Endodermal cell (in vitro differentiated cells): ENCODE results near the gene PANK1. TPM values are rescaled to one million over a fixed set of nuclear protein-coding genes. Genes with fewer than 3 reads are reported as not detected.

Experiments
- DNase-seq: peaks from one replicate; pipeline ENCODE4 v3.0.0-alpha.2; 2017
- H3K27ac ChIP-seq: 2 replicates; pipeline ENCODE4 v1.5.1; 2013; ENCODE audit warnings: mild to moderate bottlenecking, low read depth, low read length, moderate library complexity
- H3K27me3 ChIP-seq: 2 replicates; pipeline ENCODE4 v1.6.1; 2013; ENCODE audit warnings: mild to moderate bottlenecking, low read length, moderate library complexity; ENCODE audit not compliant: insufficient read depth, control insufficient read depth, poor library complexity, severe bottlenecking
- H3K36me3 ChIP-seq: 2 replicates; pipeline ENCODE4 v1.7.0; 2013; ENCODE audit warnings: mild to moderate bottlenecking, low read length, moderate library complexity; ENCODE audit not compliant: control insufficient read depth, insufficient read depth
- H3K4me1 ChIP-seq: one replicate; pipeline ENCODE4 v1.7.0; 2013; ENCODE audit warnings: low read length; ENCODE audit not compliant: control insufficient read depth, insufficient read depth
- H3K4me3 ChIP-seq: 2 replicates; pipeline ENCODE4 v1.5.1; 2013; ENCODE audit warnings: mild to moderate bottlenecking, low read length, moderate library complexity
- H3K9ac ChIP-seq: 2 replicates; pipeline ENCODE4 v1.6.1; 2013; ENCODE audit warnings: mild to moderate bottlenecking, low read length, moderate library complexity; ENCODE audit not compliant: poor library complexity, severe bottlenecking; ENCODE audit errors: extremely low read depth
- H3K9me3 ChIP-seq: 2 replicates; pipeline ENCODE4 v1.6.1; 2013; ENCODE audit warnings: mild to moderate bottlenecking, low read length, moderate library complexity; ENCODE audit not compliant: control insufficient read depth
- H3K27ac Mint-ChIP-seq: 2 replicates; pipeline ENCODE4 v1.8.0; 2020; ENCODE audit warnings: mixed read lengths
- H3K27me3 Mint-ChIP-seq: 2 replicates; pipeline ENCODE4 v1.8.0; 2021; ENCODE audit warnings: mild to moderate bottlenecking, mixed read lengths; ENCODE audit not compliant: insufficient read depth
- H3K36me3 Mint-ChIP-seq: 2 replicates; pipeline ENCODE4 v1.8.0; 2020; ENCODE audit warnings: low read depth, mixed read lengths
- H3K4me1 Mint-ChIP-seq: 2 replicates; pipeline ENCODE4 v1.8.0; 2020; ENCODE audit warnings: mixed read lengths
- H3K4me3 Mint-ChIP-seq: 2 replicates; pipeline ENCODE4 v1.8.0; 2020; ENCODE audit warnings: mild to moderate bottlenecking, moderate library complexity, mixed read lengths
- H3K9me3 Mint-ChIP-seq: 2 replicates; pipeline ENCODE4 v1.8.0; 2020; ENCODE audit warnings: mild to moderate bottlenecking, mixed read lengths
- CTCF ChIP-seq: fragments of 200-600 bp; sonication (generic); conservative IDR thresholded peaks from 2 replicates; pipeline ENCODE4 v1.5.0; 2021; ENCODE audit warnings: antibody characterized with exemption, mild to moderate bottlenecking
- WGBS, 2 experiments: methylation state at CpG; one replicate each; pipeline versions ENCODE4 v1.1.5 to v1.1.7; 2013; ENCODE audit warnings: missing lambda C conversion rate in 2 of 2, mixed read lengths in 1 of 2; ENCODE audit not compliant: insufficient coverage in 1 of 2, insufficient read length in 1 of 2; 5-methylcytosine and 5-hydroxymethylcytosine counted together
- total RNA-seq, 2 donors: library from RNA; stranded (reverse); fragmentation: NEBNext Ultra II Directional in 1 of 2; extraction: Animal tissue kit (Norgen Biotek cat#: 25700) in 1 of 2; gene quantifications; 2 replicates in 1 of 2; 3 replicates in 1 of 2; pipeline ENCODE4 v1.2.1, GENCODE V29; 2021

The PANK1 gene
- total RNA-seq, 2 donors from 2014 or later = 23.4 to 28.8 TPM

- no peaks in the 10 kb centered on the region for H3K4me1 Mint-ChIP-seq
- no peaks in the 10 kb centered on the region for H3K36me3 ChIP-seq
- H3K9ac ChIP-seq = no peak overlapping the region
- no peak for TF ChIP-seq CTCF
- H3K4me3 ChIP-seq = no peak overlapping the region
- no peak for DNase-seq
- H3K27ac ChIP-seq = no peak overlapping the region
- no peaks in the 10 kb centered on the region for H3K9me3 Mint-ChIP-seq
- no peaks in the 10 kb centered on the region for H3K27me3 Mint-ChIP-seq
- no peak overlapping the region for H3K27ac Mint-ChIP-seq
- H3K4me3 Mint-ChIP-seq = no peak overlapping the region
- peaks cover 11% of the 10 kb centered on the region for H3K9me3 ChIP-seq
- H3K27me3 ChIP-seq = no peaks in the 10 kb centered on the region
- H3K36me3 Mint-ChIP-seq = peaks cover 7% of the 10 kb centered on the region
- H3K4me1 ChIP-seq = no peaks in the 10 kb centered on the region
These were observed 70.0 kb downstream of the PANK1 start for GRCh38 chr10:89575031-89575430.

- TF ChIP-seq CTCF = no peak
- no peak for DNase-seq
- H3K4me3 Mint-ChIP-seq = no peak overlapping the region
- H3K4me1 Mint-ChIP-seq = no peaks in the 10 kb centered on the region
- 96% methylated on average over 1 of the region's 1 CpG; no CpG with 5 or more reads in 1 of the 2 experiments for WGBS, 2 experiments
- Histone ChIP-seq H3K27me3 (no peaks in the 10 kb centered on the region), H3K9ac (no peak overlapping the region), H3K4me1 (no peaks in the 10 kb centered on the region), H3K4me3 (no peak overlapping the region), H3K36me3 (no peaks in the 10 kb centered on the region), H3K9me3 (peaks cover 11% of the 10 kb centered on the region), H3K27ac (no peak overlapping the region)
- H3K27ac Mint-ChIP-seq = no peak overlapping the region
- no peaks in the 10 kb centered on the region for H3K27me3 Mint-ChIP-seq
- H3K9me3 Mint-ChIP-seq = no peaks in the 10 kb centered on the region
- peaks cover 7% of the 10 kb centered on the region for H3K36me3 Mint-ChIP-seq
These were observed 70.7 kb downstream of the PANK1 start for GRCh38 chr10:89574368-89574767.

GRCh38 chr10:89567576-89568245 lies 77.3 kb downstream of the PANK1 start:
- Histone ChIP-seq H3K4me3 (no peak overlapping the region), H3K4me1 (peaks cover 9% of the 10 kb centered on the region), H3K9me3 (no peaks in the 10 kb centered on the region), H3K27ac (no peak overlapping the region), H3K9ac (no peak overlapping the region), H3K36me3 (no peaks in the 10 kb centered on the region), H3K27me3 (no peaks in the 10 kb centered on the region)
- H3K36me3 Mint-ChIP-seq = no peaks in the 10 kb centered on the region
- no peak for DNase-seq
- H3K4me1 Mint-ChIP-seq = peaks cover 16% of the 10 kb centered on the region
- H3K27ac Mint-ChIP-seq = no peak overlapping the region
- TF ChIP-seq CTCF = no peak
- no CpG with 5 or more reads among the region's 3 CpGs for WGBS, 2 experiments
- H3K9me3 Mint-ChIP-seq = no peaks in the 10 kb centered on the region
- H3K4me3 Mint-ChIP-seq = no peak overlapping the region
- no peaks in the 10 kb centered on the region for H3K27me3 Mint-ChIP-seq
